Left renal cortex interstitium (tissue), 4 donors: ENCODE measurements around the gene HELZ. TPM values are rescaled to one million over a fixed set of nuclear protein-coding genes. Genes with fewer than 3 reads are reported as not detected.

ENCODE experiments used
- DNase-seq, 4 donors: peaks; one replicate each; pipeline ENCODE4 v3.0.0-alpha.2; 2013; ENCODE audit warnings: low read depth in 4 of 4, low spot score in 2 of 4, missing footprints in 1 of 4
- polyA plus RNA-seq, 4 donors: library from polyadenylated mRNA; unstranded; fragments of 120-200 nt; gene quantifications; one replicate each; pipeline ENCODE4 v1.2.1, GENCODE V29; 2013; ENCODE audit not compliant: insufficient read length in 4 of 4

HELZ gene
- polyA plus RNA-seq, 4 donors, result 21.6 to 38.8 (median 33.2) TPM

DNA sequence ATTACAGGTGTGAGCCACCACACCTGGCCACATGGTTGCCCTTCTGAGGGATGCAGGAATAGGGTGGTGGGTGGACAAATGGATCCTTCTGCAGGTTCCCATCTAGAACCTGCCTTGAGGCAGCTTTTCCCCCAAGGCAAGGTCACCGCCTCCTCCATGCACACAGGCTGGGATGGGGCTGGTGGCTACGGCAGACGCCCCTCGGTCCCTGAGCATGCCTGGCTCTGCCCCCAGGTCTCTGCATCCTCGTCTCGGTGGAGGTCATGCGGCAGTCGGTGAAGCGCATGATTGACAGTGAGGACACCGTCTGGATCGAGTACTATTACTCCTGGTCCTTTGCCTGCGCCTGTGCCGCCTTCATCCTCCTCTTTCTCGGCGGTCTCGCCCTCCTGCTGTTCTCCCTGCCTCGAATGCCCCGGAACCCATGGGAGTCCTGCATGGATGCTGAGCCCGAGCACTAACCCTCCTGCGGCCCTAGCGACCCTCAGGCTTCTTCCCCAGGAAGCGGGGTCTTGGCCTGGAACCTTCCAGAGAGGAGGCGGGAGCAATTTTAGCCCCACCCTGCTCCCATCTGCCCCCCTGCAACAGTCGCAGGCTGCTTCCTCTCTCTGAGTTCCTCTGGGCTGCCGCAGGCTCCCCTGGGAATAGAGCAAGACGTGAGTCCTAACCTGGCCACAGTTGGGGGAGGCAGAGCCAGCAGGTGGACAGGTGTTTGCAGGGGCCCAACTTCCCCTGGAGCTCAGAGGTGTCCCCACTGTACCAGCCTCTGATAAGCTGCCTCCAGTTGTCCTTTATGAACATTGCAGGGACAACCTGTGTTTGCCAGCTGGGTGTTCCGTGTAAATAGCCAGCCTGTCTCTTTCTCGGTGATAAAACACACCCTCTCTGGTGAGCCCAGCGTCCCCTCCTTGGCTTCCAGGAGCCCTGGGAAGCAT, 188.9 kb downstream of the HELZ start:
- no peak for DNase-seq

DNA sequence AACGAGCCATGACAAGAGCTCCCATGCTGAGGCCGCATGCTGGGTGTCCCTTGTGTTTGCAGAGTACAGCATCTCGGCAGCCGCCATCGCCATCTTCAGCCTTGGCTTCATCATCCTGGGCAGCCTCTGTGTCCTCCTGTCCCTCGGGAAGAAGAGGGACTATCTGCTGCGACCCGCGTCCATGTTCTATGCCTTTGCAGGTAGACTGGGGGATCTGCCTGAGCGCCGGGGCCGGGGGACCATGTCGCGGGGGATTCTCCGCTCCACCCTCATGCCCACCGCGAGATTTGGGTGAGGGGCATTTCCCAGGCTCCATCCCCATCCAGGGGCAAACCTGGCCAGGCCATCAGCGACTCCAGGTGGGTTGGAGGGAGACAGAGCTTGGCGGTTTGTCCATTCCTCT, 190.0 kb downstream of the HELZ start:
- no peak for DNase-seq

DNA sequence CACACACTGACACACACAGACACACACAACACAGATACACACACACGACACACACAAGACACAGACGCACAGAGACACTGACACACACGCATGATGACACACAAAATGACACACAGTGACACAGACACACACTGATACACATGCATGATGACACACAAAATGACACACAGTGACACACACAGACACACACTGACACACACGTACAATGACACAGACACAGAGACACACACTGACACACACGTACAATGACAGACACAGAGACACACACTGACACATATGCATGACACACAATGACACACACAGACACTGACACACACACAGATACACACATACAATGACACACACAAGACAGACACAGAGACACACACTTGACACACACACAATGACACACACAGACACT, 190.4 kb downstream of the HELZ start:
- DNase-seq, result no peak

DNA sequence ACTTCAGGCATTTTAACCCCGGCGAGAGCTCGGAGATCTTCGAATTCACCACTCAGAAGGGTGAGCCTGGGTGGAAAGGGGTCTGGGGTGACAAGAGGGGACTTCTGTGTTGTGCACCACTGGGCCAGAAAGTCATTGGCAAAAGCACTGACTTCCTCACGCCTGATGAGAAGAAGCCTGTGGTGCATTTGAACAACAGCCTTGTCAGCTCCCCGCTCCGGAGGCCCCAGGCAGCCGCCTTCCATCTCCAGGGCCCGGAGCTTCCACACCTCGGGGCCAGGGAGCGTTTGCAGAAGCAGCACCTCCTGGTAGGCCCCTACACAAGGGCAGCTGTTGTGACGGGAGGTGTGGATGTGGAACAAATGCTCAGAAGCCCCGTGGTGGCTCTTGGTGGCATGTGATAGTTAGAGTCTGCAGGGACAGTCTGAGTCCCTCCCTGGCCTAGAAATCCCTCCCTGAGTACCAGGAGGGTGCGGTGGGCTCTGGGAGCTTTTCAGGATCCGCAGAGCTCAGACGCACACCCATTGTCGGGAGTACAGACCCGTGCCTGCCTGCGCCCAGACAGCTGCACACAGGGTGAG, 190.9 kb downstream of the HELZ start:
- DNase-seq, result no peak

DNA sequence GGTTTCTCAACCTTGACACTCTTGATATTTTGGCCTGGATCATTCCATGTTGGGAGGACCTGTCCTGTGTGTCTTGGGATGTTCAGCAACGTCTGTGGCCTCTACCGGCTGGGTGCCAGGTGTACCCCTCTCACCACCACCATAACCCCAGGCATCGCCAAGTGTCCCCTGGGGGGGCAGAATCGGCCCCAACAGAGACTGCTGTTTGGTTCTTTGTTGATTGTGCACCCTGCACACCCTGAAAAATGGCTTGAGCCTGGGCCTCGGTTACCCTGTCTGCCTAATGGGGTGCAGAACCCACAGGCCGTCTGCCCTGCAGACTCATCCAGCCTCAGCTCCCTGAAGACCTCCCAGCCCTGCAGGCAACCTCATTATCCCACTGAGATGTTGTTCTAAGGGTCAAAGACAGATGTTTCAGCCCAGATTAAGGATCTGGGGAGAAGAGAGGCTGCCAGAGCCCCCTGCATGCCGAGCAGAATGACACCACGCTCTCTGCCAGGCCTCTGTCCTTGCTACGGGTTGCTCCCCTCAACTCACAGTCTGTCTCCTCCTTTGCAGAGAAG, 191.5 kb downstream of the HELZ start:
- DNase-seq, result no peak

DNA sequence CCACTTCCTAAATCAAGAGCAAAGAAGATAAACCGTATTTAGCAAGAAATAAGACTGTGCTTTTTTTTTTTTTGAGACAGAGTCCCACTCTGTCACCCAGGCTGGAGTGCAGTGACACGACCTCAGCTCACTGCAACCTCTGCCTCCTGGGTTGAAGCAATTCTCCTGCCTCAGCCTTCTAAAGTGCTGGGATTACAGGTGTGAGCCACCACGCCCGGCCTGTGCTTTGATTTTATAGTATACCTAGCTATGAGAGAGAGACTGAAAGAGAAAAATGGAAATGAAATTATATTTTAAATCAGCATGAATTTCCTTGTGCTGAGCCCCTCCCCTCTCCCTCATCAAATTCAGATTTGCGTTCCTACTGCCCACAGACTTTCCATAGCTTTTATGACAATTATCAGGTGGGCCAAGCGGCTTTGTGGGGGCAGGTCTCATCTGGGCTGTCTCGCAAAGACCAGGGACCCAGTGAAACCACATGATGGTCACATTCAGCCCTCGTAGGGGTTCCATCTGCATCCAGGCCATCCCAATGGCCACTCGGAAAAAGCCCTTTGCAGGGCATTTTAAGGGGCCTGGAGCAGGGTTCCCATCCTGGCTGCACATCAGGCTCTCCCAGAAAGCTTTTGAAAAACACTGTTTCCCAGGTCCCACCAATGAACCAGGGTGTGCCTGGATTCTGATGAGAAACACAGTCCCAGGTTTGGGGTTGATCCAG, 192.1 kb downstream of the HELZ start:
- no peak for DNase-seq

DNA sequence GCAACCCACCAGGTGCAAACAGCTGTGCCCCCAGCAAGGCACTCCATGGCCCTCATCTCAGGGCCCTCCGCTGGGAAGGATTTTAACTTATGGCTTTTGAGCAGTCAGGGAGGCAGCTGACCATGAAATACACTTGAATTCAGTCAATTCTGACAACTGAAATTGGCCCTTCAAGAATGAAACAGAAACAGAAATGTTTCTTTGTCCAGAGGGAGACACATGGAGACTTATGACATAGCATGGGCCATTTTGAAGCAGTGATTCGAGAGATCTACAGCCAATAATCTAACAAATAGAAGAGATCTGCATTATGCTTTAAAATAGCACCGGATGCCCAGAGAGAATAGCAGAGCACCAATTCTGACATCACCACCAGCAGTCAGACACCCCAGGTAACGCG, 193.2 kb downstream of the HELZ start:
- no peak for DNase-seq

DNA sequence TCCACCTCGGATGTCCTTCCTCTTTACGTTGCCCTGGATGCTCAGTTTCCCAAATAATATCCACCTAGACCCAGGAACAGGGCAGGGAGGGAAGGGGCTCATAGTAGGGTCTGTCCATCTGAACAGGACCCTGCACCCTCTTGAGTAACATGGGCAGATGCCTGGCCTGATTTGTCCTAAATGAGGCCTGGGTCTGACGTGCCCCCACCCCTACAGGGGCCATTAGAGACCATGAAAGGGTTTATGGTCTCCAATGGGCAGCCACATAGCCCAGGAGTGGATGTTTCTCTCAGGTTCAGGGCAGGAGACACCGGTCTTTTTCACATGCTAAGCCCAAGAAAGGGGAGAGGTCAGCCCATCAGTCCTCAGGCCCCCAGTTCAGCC, 193.8 kb downstream of the HELZ start:
- no peak for DNase-seq

DNA sequence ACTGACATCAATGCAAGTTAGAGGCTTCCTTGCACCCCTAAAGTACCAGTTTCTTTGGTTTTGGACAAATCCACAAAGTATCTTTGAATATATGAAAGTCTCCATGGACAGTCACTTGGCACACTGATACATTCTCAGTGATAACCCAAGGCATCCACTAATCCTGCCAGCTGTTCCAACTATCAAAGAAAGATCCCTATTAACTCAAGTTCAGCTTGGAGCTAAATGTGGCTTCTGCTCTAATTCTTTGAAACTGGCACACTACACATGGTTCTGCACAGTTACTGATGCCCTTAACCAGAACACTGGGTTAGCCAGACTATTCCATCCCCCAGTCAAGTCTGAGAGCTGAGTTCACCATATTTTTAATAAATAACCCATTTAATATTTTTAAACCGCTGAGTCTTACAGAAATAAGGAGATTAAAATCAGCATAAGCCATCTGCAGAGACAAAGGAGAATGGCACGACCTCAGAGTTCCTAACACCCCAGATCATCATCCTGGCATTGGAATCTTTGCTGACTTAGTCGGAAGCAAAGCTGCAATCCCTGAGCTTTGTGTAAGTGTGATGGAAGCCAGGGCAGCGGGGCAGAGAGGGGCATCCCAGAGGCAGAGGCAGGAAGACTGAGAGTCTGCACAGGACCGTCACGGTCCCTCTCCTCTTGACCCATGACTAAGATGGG, 194.4 kb downstream of the HELZ start:
- DNase-seq, result no peak

DNA sequence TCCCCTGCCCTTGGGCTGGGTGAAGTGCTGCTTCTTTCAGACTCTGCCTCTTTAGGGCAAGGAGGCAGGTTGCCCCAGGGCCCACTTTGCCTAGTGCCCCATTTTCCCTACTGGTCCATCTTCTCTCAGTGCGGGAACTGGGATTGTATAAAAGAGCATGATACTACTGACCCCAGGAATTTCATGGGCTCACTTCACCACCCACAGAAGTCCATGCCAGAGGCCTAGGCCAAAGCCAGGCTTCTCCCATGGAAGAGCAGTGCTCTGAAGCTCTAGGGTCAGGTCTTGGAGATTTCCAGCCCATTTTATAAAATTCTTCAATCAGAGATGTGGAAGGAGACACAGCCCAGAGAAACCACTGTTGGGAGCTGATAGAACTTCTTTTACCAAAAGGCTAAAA, 194.9 kb downstream of the HELZ start:
- no peak for DNase-seq

DNA sequence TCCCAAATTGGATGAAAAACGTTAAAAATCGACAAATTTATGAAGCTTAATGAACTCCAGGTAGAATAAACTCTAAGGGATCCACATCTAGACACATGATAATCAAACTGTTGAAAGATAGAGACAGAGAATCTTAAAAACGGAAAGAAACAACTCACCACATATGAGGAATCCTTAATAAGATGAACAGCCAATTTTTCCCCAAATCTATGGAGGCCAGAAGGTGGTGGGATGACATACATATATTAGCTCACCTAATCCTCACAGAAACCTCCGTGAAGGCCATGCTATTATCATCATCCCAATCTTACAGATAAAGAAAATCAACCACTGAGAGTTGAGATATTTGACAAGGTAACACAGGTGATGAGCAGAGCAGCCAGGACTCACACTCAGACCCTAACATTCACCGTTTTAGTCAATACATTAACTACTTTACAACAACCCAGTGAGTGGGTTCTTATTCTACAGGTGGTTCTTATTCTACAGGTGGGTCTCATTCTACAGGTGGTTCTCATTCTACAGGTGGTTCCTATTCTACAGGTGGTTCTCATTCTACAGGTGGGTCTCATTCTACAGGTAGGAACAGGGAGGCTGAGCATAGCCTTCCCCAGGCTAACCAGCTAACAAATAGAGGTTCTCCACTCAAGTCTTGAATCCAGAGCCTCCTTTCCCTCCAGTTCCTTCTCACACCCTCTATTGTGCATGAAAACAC, 195.8 kb downstream of the HELZ start:
- no peak for DNase-seq

DNA sequence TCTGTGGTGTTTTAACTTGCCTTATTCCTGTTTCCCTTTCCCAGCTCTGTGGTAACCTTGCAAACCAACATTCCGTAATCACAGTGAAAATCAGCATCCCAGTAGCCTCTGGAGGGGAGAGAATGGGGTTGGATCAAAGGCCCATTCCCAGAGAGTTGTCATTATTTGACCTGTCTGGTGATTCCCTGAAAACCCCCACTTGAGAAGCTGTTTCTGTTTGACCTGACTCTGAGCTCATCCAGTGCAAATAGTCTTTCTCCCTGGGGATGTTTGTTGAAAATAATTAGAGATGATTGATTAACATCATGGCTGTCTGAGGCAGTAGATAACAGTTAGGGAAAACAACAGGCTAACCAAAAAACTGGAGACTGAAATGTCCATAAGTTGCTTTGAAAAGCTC, 197.6 kb downstream of the HELZ start:
- DNase-seq, result no peak

DNA sequence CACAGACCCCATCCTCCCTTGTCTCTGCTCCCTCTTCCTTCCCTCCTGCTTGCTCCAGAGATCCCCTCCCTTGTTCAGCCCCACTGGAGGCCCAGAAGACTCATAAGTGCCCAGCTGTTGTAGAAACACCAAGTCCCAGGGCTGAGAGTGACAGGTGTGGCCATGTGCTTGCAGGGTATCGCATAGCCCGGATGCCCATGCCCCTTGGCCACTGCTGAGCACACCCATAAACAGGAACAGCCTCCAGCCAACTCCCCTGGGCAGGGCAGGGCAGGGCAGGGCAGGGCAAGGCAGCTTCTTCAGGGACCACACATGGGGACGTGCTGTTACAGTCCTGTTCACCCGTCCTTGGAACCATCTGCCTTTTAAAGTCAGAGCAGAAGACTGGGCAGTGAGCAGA, 198.6 kb downstream of the HELZ start:
- DNase-seq, result no peak

DNA sequence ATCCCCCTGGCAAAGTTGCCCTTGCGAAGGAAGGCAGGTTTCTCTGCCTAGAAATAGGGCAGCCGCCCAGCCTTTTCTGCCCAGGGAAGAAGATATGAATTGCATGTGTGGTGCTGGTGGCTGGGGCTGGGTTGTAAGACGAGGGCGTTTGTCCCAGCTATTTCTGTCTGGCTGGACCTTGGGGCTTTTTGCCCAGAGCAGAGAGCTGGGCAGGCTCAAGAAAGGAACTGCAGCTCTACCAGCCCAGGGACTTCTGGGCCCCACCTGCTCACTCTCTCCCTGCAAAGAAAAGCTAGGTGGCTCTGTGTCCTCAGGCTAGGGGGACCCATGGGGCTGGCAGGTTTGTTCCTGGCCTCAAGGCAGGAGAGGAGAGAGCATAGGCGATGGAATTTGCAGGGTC, 200.1 kb downstream of the HELZ start:
- no peak for DNase-seq

DNA sequence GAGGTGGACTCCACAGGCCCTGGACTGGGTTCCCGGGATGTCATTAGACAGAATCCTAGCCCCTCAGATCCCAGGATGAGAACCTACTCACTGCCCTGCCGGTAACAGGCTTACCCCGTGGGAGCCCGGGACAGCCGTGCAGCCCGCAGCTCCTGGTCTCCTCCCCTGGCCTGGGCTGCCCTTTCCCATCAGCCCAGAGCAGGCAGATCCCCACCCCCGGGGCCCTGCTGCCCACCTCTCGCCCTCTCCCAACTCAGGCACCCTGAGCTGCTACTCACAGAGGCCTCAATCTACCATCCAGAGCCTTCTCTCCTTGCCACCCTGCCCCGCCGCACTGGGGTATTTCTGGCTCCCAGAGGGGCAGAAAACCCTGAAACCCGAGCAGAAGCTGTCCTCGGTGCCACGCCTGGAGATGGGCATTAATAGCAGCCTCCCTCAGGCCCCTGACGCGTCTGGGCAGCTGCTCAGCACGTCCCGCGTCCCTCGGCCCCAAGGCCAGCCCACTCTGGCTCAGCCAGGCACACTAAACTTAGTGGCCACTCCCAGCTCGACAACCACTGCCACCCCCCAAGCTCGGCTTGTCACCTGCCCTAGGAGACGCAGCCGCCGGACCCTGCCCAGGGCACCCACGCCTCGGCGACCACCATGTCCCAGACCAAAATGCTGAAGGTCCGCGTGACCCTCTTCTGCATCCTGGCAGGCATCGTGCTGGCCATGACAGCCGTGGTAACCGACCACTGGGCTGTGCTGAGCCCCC, 200.8 kb downstream of the HELZ start, which contains the start of gene CACNG1:
CACNG1 (plus strand) TSS at position 539 of the 757 bp plus-strand sequence; CDS start at position 646, 107 bp downstream.
- no peak for DNase-seq

DNA sequence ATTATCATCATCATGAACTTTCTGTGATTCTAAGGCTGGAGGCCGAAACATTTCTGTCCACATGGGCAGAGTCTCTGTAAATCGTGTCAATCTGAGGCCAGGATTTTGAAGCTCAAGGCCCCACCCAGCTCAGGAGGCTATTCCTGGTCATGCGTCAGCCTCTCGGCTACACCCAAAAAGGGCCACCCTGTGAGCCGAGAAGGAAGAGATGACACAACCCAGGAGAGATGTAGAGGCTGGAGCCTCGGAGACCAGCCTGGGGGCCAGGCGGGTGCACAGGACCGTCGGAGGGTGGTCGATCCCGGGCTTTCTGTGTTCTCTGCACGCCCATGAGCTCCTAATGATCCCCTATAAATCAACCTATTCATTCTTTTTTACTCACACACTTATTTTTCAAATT, 201.7 kb downstream of the HELZ start:
- no peak for DNase-seq

DNA sequence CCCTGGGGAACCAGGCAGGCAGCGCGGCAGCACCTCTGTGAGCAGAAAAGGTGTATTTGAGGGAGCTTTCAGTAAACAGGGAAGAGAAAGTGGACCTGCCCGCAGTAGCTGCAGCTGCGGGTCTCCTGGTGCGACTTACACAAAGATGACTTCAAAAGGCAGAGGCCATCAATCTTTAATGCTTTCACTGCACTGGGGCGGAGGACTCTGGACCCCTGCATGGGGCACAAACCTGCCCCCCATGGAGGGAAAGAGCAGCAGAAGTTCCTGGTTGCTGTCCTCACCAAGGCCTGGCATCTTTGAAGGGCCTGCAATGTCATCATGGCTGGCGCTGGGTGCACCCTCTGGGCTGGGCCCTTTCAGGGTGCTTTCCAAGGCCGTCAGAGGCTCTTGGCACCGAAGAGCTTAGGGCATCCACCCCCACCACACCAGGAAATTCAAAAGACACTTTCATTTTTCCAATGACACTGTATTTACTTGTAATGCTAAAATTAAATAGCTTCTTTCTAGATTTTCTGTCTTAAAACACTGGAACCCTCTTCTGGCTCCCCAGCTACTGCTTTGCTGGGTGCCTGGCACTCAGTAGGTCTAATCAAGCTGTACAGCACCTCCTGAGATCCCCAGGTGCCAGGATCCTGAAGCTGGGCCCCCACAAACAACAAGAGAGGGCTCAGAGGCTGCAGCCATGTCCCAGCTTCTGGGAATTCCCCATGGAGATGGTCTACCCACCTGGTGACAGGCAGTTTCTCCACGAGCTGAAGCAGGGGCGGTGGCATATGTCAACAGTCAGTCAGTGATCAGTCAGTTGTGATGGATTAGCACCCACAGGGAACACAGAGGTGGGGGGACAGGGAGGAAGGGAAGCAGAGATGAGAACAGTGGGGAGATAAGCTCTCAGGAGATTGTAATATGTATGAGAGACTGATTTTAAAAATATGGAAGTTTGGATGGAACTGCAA, 202.8 kb downstream of the HELZ start:
- no peak for DNase-seq

DNA sequence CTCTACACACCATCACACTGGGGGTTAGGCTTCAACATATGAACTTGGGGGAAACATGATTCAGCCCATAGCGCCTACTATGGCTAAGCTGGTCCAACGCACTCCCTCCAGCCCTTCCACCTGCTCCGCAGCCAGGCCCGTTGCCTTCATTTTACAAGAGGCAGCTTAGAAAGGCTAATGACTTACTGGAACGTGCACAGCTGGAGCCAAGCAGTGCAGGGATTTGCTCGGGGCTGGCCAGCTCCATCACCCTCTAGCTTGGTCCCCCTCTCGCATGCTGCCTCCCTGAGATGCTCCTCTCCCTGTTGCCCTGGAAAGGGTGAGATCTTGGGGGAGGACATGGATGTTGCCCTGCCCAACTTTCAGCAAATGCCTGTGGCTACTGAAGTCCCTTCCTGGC, 203.5 kb downstream of the HELZ start:
- DNase-seq, result no peak
